CD14-positive monocyte (primary cell): ENCODE results near the gene SMYD3. TPM values are rescaled to one million over a fixed set of nuclear protein-coding genes. Genes with fewer than 3 reads are reported as not detected.

Experiments used
- DNase-seq, 3 donors: peaks; one replicate each; pipeline ENCODE4 v3.0.0-alpha.2; 2011 to 2022
- H2AFZ ChIP-seq: 2 replicates; pipeline ENCODE4 v1.6.0; 2012; ENCODE audit warnings: mild to moderate bottlenecking, low read depth, low read length, inconsistent platforms; ENCODE audit not compliant: insufficient read depth, poor library complexity, severe bottlenecking
- H3K27ac ChIP-seq, 2 donors: 1 replicate in 1 of 2; 2 replicates in 1 of 2; pipeline ENCODE4 v1.5.1; 2012 to 2013; ENCODE audit warnings: low read length in 2 of 2, control low read depth in 1 of 2, inconsistent platforms in 1 of 2, low read depth in 1 of 2, mild to moderate bottlenecking in 1 of 2
- H3K27me3 ChIP-seq, 2 donors: one replicate each; pipeline versions ENCODE4 v1.6.0 to v1.6.1; 2011 to 2013; ENCODE audit warnings: low read length in 2 of 2; ENCODE audit not compliant: control insufficient read depth in 2 of 2, insufficient read depth in 2 of 2
- H3K36me3 ChIP-seq, 2 donors: replicated peaks in 1 of 2; 1 replicate in 1 of 2; 2 replicates in 1 of 2; pipeline versions ENCODE4 v1.5.1 to v1.6.1; 2012 to 2013; ENCODE audit warnings: low read length in 2 of 2, control low read depth in 1 of 2, inconsistent platforms in 1 of 2, mild to moderate bottlenecking in 1 of 2; ENCODE audit not compliant: insufficient read depth in 2 of 2, control insufficient read depth in 1 of 2
- H3K4me1 ChIP-seq, 2 donors: 1 replicate in 1 of 2; 2 replicates in 1 of 2; pipeline versions ENCODE4 v1.5.1 to v1.6.1; 2012 to 2013; ENCODE audit warnings: low read length in 2 of 2, control low read depth in 1 of 2, inconsistent platforms in 1 of 2, mild to moderate bottlenecking in 1 of 2, moderate library complexity in 1 of 2; ENCODE audit not compliant: insufficient read depth in 2 of 2, control insufficient read depth in 1 of 2
- H3K4me2 ChIP-seq: replicated peaks from 2 replicates; pipeline ENCODE3; 2012; ENCODE audit warnings: low read length, moderate library complexity, mild to moderate bottlenecking; ENCODE audit not compliant: poor library complexity, severe bottlenecking; ENCODE audit errors: extremely low read depth
- H3K4me3 ChIP-seq, 3 experiments: fragments of 200-600 bp in 1 of 3; sonication (generic) in 1 of 3; replicated peaks in 1 of 3; 1 replicate in 2 of 3; 2 replicates in 1 of 3; pipeline ENCODE4 v1.5.1; 2011 to 2013; ENCODE audit warnings: low read length in 3 of 3, mild to moderate bottlenecking in 3 of 3, control low read depth in 2 of 3, low read depth in 2 of 3, inconsistent platforms in 1 of 3, moderate library complexity in 1 of 3
- H3K79me2 ChIP-seq: 2 replicates; pipeline ENCODE4 v1.6.0; 2012; ENCODE audit warnings: mild to moderate bottlenecking, control low read depth, inconsistent platforms, low read length, moderate library complexity; ENCODE audit not compliant: insufficient read depth
- H3K9ac ChIP-seq: 2 replicates; pipeline ENCODE4 v1.6.0; 2017; ENCODE audit warnings: low read length, mild to moderate bottlenecking; ENCODE audit not compliant: insufficient read depth, poor library complexity, severe bottlenecking
- H3K9me3 ChIP-seq, 2 donors: replicated peaks in 1 of 2; 1 replicate in 1 of 2; 2 replicates in 1 of 2; pipeline versions ENCODE4 v1.5.1 to v1.6.1; 2012 to 2013; ENCODE audit warnings: low read length in 2 of 2, control low read depth in 1 of 2; ENCODE audit not compliant: control insufficient read depth in 1 of 2, insufficient read depth in 1 of 2
- H4K20me1 ChIP-seq: 2 replicates; pipeline ENCODE4 v1.6.0; 2012; ENCODE audit warnings: mild to moderate bottlenecking, low read length, control low read depth, moderate library complexity; ENCODE audit not compliant: insufficient read depth
- H3K27ac Mint-ChIP-seq, 7 donors: one replicate each; pipeline ENCODE4 v1.8.0; 2020; ENCODE audit warnings: mild to moderate bottlenecking in 7 of 7, mixed read lengths in 7 of 7, moderate library complexity in 6 of 7, inconsistent platforms in 2 of 7
- H3K27me3 Mint-ChIP-seq, 3 donors: one replicate each; pipeline ENCODE4 v1.8.0; 2021 to 2022; ENCODE audit warnings: low read depth in 3 of 3, mild to moderate bottlenecking in 3 of 3, mixed read lengths in 3 of 3, moderate library complexity in 3 of 3, inconsistent platforms in 1 of 3
- H3K36me3 Mint-ChIP-seq, 2 donors: one replicate each; pipeline ENCODE4 v1.8.0; 2020; ENCODE audit warnings: mixed read lengths in 2 of 2, inconsistent platforms in 1 of 2, mild to moderate bottlenecking in 1 of 2
- H3K4me1 Mint-ChIP-seq: one replicate; pipeline ENCODE4 v1.8.0; 2020; ENCODE audit warnings: mild to moderate bottlenecking, mixed read lengths
- H3K4me3 Mint-ChIP-seq, 2 donors: one replicate each; pipeline ENCODE4 v1.8.0; 2020; ENCODE audit warnings: mild to moderate bottlenecking in 2 of 2, mixed read lengths in 2 of 2, moderate library complexity in 1 of 2
- H3K9me3 Mint-ChIP-seq, 7 donors: one replicate each; pipeline ENCODE4 v1.8.0; 2020 to 2022; ENCODE audit warnings: mixed read lengths in 7 of 7, mild to moderate bottlenecking in 6 of 7, moderate library complexity in 6 of 7, inconsistent platforms in 2 of 7
- CTCF ChIP-seq: fragments of 200-600 bp; IDR thresholded peaks from one replicate; pipeline ENCODE4 v1.8.0; 2022; ENCODE audit warnings: antibody characterized with exemption, mild to moderate bottlenecking
- WGBS: methylation state at CpG from one replicate; pipeline ENCODE4 v1.1.5; 2013; ENCODE audit warnings: missing lambda C conversion rate; ENCODE audit not compliant: insufficient coverage; 5-methylcytosine and 5-hydroxymethylcytosine counted together
- intact Hi-C, 2 donors: fragments of 100-400 bp; cut with micrococcal nuclease; formaldehyde crosslinking; loops; one replicate each; pipeline versions ENCODE4 v1.15.0 to v1.15.1; 2023
- polyA plus RNA-seq, 3 donors: library from polyadenylated mRNA; depleted of rRNA in 1 of 3; unstranded in 2 of 3; stranded (reverse) in 1 of 3; fragments of 300-500 nt in 2 of 3; fragments of >200 nt in 1 of 3; fragmentation: Illumina TruSeq in 2 of 3; gene quantifications; 1 replicate in 2 of 3; 2 replicates in 1 of 3; pipeline ENCODE4 v1.2.3, GENCODE V29; 2012 to 2021

SMYD3 gene
- polyA plus RNA-seq, 3 donors = 2.7 to 8.4 (median 4.0) TPM

GRCh38 chr1:246041360-246041759 lies 465.7 kb downstream of the SMYD3 start:
- H3K27ac Mint-ChIP-seq = peak overlapping the region in 1 of 7 donors; percentile 38
- Histone ChIP-seq H3K36me3 (no peaks in the 10 kb centered on the region), H3K4me1 (no peaks in the 10 kb centered on the region), H3K4me2 (no peak overlapping the region), H2AFZ (no peak overlapping the region), H3K9ac (no peak overlapping the region), H4K20me1 (no peaks in the 10 kb centered on the region), H3K79me2 (no peaks in the 10 kb centered on the region), H3K27ac (no peak overlapping the region), H3K4me3 (no peak overlapping the region), H3K27me3 (no peaks in the 10 kb centered on the region), H3K9me3 (no peaks in the 10 kb centered on the region)
- no peak for TF ChIP-seq CTCF
- no peak overlapping the region for H3K4me3 Mint-ChIP-seq
- no peaks in the 10 kb centered on the region for H3K36me3 Mint-ChIP-seq
- peaks cover 1% of the 10 kb centered on the region for H3K4me1 Mint-ChIP-seq
- H3K9me3 Mint-ChIP-seq = peaks cover 0 to 4% (median 0%) of the 10 kb centered on the region in 7 donors
- intact Hi-C loops = no loop called here
- H3K27me3 Mint-ChIP-seq = no peaks in the 10 kb centered on the region
- DNase-seq = no peak
- WGBS = 87% methylated on average over 3 of the region's 5 CpGs

- no peaks in the 10 kb centered on the region for H3K9me3 ChIP-seq
- no peak overlapping the region for H3K9ac ChIP-seq
- WGBS = 94% methylated on average over 5 of the region's 15 CpGs
- TF ChIP-seq CTCF = no peak
- no peak for DNase-seq
- Mint-ChIP-seq H3K4me1 (peaks cover 1% of the 10 kb centered on the region), H3K9me3 (peaks cover 0 to 2% (median 0%) of the 10 kb centered on the region in 7 donors), H3K4me3 (no peak overlapping the region), H3K27ac (no peak overlapping the region), H3K36me3 (no peaks in the 10 kb centered on the region), H3K27me3 (no peaks in the 10 kb centered on the region)
- no peaks in the 10 kb centered on the region for H4K20me1 ChIP-seq
- H3K4me3 ChIP-seq = no peak overlapping the region
- H2AFZ ChIP-seq = no peak overlapping the region
- no peak overlapping the region for H3K27ac ChIP-seq
- H3K27me3 ChIP-seq = no peaks in the 10 kb centered on the region
- intact Hi-C loops = no loop called here
- no peaks in the 10 kb centered on the region for H3K79me2 ChIP-seq
- no peak overlapping the region for H3K4me2 ChIP-seq
- H3K36me3 ChIP-seq = no peaks in the 10 kb centered on the region
- no peaks in the 10 kb centered on the region for H3K4me1 ChIP-seq
Observed at GRCh38 chr1:246040200-246040890, 466.7 kb downstream of the SMYD3 start.
